Stimulated activated CD8-positive, alpha-beta memory T cell treated with anti-CD3 and anti-CD28 coated beads, Interleukin-12 subunit alpha, Interleukin-12 subunit beta, amount 100 ng/mL, for 1 hour (primary cell): Measurements from ENCODE around the gene CHGA.

Source experiments
- DNase-seq: peaks from one replicate; pipeline ENCODE4 v3.0.0-alpha.2; 2020; ENCODE audit warnings: low read depth

Gene CHGA

GRCh38 chr14:92962031-92962830, 39.3 kb downstream of the CHGA start:
- DNase-seq: no peak

GRCh38 chr14:92962831-92963095, 39.8 kb downstream of the CHGA start:
- no peak for DNase-seq

- no peak for DNase-seq
Measured at GRCh38 chr14:92963301-92964123, 40.6 kb downstream of the CHGA start.

- DNase-seq: no peak
Measured at GRCh38 chr14:92964124-92965109, 41.5 kb downstream of the CHGA start.

- DNase-seq: no peak
Measured at GRCh38 chr14:92965281-92965680, 42.3 kb downstream of the CHGA start.

- no peak for DNase-seq
Measured at GRCh38 chr14:92967346-92967926, 44.5 kb downstream of the CHGA start.

- DNase-seq: no peak
Measured at GRCh38 chr14:92968291-92969020, 45.5 kb downstream of the CHGA start.

GRCh38 chr14:92969430-92969829, 46.5 kb downstream of the CHGA start:
- no peak for DNase-seq

GRCh38 chr14:92969871-92970270, 46.9 kb downstream of the CHGA start:
- no peak for DNase-seq

- DNase-seq: no peak
Measured at GRCh38 chr14:92970271-92970670, 47.3 kb downstream of the CHGA start.

GRCh38 chr14:92971601-92972180, 48.7 kb downstream of the CHGA start:
- DNase-seq: no peak

GRCh38 chr14:92973261-92973797, 50.4 kb downstream of the CHGA start:
- DNase-seq: no peak

GRCh38 chr14:92973798-92974372, 50.9 kb downstream of the CHGA start:
- no peak for DNase-seq

GRCh38 chr14:92974541-92975345, 51.8 kb downstream of the CHGA start:
- DNase-seq: no peak

GRCh38 chr14:92976268-92976667, 53.3 kb downstream of the CHGA start:
- DNase-seq: no peak

GRCh38 chr14:92978229-92979021, 55.5 kb downstream of the CHGA start:
- no peak for DNase-seq

- no peak for DNase-seq
Measured at GRCh38 chr14:92980866-92981265, 57.9 kb downstream of the CHGA start.

- DNase-seq: no peak
Measured at GRCh38 chr14:92981726-92982125, 58.8 kb downstream of the CHGA start.

GRCh38 chr14:92982956-92983355, 60.0 kb downstream of the CHGA start:
- DNase-seq: no peak
